Left renal pelvis (tissue), 4 donors: ENCODE measurements around the gene NECTIN2. TPM values are rescaled to one million over a fixed set of nuclear protein-coding genes. Genes with fewer than 3 reads are reported as not detected.
"Not testable (repeated sequence)": the region's sequence is repeated elsewhere in the genome, so short reads cannot be mapped to it uniquely, and the experiment has no call there.

Source experiments
- DNase-seq, 4 donors: peaks; one replicate each; pipeline ENCODE4 v3.0.0-alpha.2; 2013; ENCODE audit warnings: low read depth in 4 of 4, low spot score in 3 of 4
- polyA plus RNA-seq, 4 donors: library from polyadenylated mRNA; unstranded; fragments of 120-200 nt; gene quantifications; one replicate each; pipeline ENCODE4 v1.2.1, GENCODE V29; 2013; ENCODE audit not compliant: insufficient read length in 4 of 4

NECTIN2 gene
- polyA plus RNA-seq, 4 donors: 74.3 to 165 (median 151) TPM

GRCh38 chr19:44882063-44882462 is 36.0 kb downstream of the NECTIN2 start:
- DNase-seq: no peak

- DNase-seq: not testable (repeated sequence)
These were observed 36.7 kb downstream of the NECTIN2 start for GRCh38 chr19:44882619-44883397.

- DNase-seq: no peak
These were observed 37.8 kb downstream of the NECTIN2 start for GRCh38 chr19:44883922-44884321.

DNA sequence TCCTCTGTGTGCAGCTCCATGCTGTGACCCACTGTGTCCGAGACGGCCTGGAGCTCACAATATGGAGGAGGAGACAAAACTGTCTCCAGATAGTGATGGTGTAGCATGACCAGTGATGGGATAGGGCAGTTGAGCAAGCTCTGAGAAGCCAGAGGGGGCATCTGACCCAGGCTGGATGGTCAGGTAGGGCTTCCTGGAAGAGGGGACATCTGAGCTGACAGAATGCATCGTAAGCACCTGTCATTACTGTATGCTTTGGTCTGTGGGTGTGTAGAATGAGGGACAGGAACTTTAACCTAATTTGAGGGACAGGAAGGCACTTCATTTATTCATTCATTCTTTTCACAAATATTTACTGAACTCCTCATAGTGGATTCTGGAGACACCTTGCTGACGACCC is 38.5 kb downstream of the NECTIN2 start:
- no peak for DNase-seq

DNA sequence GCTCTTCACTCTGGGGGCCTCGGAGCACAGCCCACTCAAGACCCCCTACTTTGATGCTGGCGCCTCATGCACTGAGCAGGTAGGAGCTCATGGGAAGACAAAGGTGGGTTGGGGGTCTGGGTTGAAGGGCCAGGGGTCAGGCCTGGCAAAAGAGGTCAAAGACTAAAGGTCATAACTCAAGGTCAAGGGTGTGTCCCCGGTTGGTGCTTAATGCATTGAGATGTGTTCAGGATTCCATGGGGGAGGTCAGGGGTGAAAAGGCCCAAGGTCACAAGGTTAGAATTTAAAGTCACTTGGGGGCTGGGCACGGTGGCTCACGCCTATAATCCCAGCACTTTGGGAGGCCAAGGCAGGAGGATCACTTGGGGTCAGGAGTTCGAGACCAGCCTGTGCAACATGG is 40.0 kb downstream of the NECTIN2 start:
- no peak for DNase-seq

DNA sequence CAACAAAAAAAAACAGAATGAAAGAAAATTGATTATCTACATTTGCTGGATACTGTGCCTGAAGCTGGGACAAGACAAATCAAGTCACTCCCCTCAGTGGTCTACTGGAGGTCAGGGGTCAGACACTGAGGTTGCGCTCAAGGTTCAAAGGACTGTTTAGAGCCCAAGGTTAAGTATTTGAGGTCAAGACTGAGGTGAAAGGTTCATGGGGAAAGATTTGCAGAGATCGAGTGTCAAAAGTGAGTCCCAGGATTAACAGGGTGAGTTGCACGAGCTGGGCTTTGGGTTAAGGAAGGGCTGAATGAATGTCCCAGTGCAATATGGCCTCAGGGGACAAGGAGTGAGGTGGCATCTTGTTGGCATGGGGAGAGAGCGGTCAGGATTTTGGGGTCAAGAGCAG is 41.6 kb downstream of the NECTIN2 start:
- no peak for DNase-seq

DNA sequence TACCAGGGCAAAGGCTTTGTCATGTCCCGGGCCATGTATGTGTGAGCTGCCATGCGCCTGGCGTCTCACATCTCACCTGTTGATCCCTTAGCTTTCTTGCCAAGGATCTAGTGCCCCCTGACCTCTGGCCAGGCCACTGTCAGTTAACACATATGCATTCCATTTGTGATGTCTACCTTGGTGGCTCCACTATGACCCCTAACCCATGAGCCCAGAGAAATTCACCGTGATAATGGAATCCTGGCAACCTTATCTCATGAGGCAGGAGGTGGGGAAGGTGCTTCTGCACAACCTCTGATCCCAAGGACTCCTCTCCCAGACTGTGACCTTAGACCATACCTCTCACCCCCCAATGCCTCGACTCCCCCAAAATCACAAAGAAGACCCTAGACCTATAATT is 42.2 kb downstream of the NECTIN2 start:
- DNase-seq: not testable (repeated sequence)

GRCh38 chr19:44889830-44890365 is 43.8 kb downstream of the NECTIN2 start:
- DNase-seq: no peak

DNA sequence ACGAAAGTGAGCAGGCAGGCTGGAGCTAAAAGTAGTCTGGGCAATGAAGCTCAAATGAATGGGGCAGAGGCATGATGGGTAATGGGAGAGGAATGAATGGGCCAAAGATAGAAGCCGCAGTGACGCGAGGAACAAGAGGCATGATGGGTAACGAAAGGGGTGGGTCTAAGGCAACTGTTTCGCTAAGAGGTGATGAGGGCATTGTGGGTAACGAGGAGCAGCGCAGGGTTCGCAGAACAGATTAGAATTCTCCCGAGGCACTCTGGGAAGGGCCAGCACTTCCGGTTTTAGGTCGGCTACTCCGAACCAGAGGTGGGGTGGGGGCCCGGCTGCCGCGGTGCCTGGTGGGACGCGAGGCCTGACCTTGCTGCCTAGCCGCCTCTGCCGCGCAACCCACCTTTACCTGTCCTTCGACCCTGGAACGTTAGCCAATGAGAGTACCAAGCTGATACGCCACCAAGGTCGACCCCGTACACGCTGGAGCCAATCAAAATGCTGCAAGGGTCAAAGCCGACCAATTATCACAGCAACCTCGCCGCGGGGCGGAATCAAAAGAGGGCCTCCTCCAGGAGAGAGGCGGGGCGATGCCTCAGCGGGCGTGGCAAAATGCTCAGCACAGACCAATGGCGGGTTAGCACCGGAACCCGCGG is 44.4 kb downstream of the NECTIN2 start:
- DNase-seq: peak in 3 of 4 donors; percentile 100

DNA sequence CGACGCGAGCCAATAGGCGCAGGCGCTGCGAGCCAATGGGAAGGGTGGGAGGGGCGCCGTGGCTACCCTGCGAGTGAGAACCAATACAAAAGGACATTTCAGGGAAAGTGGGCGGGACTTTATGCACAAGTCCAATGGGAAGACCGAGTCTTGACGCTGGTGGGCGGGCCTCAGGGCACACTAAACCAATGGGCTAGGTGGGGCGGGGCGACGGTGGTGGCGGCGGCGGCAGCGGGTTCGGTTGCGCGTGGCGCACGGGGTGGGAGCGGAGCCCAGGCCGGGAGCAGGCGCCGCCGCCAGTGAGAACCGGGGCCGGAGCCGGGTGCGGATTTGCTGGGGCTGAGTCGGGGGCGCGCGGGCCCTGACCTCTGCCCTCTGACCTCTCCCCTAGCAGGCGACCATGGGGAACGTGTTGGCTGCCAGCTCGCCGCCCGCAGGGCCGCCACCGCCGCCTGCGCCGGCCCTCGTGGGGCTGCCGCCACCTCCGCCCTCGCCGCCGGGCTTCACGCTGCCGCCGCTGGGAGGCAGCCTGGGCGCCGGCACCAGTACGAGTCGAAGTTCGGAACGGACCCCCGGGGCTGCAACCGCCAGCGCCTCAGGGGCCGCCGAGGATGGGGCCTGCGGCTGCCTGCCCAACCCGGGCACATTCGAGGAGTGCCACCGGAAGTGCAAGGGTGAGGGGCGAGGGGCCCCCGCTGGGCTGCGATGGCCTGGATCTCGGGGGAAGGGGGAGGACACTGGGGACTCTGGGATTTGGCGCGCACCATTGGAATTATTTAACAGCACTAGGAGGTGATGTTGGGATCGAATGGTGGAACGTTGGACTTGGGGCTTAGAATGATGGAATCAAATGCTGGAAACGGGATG is 45.2 kb downstream of the NECTIN2 start, which contains the start of gene TOMM40:
Gene TOMM40, plus strand, starts transcription at position 239 of the 867 bp plus-strand sequence. Its CDS starts 162 bp downstream, at position 401.
- DNase-seq: peak in 1 of 4 donors; percentile 100

- no peak for DNase-seq
These were observed 46.8 kb downstream of the NECTIN2 start for GRCh38 chr19:44892932-44893331.

- no peak for DNase-seq
These were observed 47.4 kb downstream of the NECTIN2 start for GRCh38 chr19:44893332-44894051.

DNA sequence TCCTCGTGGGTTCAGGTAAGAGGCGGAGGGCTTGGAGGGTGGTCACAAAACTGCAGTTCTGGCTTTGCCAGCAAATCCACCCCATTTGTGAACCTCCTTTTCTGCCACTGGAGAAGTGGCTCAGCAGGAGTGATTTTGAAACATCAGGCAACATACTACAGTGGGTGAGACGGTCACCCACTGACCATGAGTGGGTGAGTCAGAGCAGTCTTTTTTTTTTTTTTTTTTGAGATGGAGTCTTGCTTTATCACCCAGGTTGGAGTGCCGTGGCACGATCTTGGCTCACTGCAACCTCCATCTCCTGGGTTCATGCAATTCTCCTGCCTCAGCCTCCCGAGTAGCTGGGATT is 47.9 kb downstream of the NECTIN2 start:
- DNase-seq: no peak

DNA sequence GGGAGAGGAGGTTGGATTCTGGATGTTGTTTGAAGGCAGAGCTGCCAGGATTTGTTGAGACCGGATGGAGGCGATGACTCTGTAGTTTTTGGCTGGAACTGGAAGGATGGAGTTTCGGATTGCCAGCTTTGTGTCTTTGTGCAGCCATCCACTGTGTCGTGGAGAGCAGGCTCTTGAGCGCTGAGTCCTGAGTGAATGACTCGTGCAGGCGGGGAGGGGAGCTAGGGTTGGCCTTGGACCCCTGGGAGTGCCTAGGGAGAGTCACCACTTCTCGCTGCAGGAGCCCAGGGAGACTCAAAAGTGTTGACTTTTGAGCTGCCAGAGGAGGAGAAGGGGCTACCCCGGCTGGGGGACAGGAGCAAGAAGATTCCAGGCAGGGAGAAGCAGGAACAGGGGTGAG is 48.8 kb downstream of the NECTIN2 start:
- no peak for DNase-seq

GRCh38 chr19:44897835-44898234 is 51.7 kb downstream of the NECTIN2 start:
- DNase-seq: no peak

DNA sequence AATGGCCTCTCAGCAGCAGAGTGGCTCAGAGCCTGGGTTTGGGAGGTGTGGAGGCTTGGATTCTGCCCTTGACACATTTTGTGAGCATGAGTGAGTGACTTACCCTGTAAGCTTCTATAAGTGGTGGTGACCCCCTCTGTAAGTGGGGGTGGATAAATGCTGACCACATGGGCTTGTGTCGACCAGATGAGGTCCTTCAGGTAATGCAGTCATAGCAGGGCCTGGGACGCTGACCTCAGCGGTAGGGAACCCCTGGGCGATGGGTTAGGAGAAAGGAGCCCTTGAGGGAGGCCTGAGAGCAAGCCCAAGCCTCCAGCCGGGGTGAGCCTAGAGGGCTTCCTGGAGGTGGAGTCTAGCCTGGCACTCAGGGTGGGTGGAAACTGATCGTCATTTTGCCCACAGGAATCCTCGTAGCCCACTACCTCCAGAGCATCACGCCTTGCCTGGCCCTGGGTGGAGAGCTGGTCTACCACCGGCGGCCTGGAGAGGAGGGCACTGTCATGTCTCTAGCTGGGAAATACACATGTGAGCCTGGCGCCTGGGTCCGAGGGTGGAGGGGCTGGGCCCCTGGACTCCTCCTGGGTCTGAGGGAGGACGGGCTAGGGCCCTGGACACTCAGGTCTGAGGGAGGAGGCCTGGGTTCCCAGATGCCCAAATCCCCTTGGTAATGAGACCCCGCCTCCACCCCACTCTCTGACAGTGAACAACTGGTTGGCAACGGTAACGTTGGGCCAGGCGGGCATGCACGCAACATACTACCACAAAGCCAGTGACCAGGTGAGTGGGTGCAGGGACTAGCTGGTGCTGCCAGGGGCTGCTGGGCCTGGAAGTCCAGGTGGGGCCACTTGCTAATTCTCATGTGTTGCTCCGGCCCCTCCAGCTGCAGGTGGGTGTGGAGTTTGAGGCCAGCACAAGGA is 54.5 kb downstream of the NECTIN2 start:
- DNase-seq: no peak

GRCh38 chr19:44903216-44903601 is 57.1 kb downstream of the NECTIN2 start:
- no peak for DNase-seq

- DNase-seq: no peak
These were observed 57.7 kb downstream of the NECTIN2 start for GRCh38 chr19:44903602-44904425.
